Measurements from ENCODE around the gene HELZ. TPM values are rescaled to one million over a fixed set of nuclear protein-coding genes. Genes with fewer than 3 reads are reported as not detected.

The HELZ gene
- total RNA-seq, 1 donor from 2014 or later = 63.5 TPM

DNA sequence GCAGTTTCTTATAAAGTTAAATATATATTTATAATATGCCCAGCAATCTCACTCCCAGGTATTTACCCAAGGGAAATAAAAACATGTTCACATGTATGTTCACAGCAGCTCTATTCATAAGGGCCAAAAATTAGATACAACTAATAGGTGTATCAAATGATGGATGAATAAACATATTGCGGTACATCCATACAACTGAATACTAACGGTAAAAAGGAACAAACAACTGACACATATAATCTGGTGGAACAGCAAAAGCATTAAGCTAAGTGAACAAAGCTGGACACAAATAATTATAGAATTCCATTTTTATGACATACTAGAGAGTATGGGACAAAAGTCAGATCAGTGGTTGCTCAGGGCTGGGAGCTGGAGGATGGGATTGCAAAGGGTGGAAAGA, 125.9 kb downstream of the HELZ start:
- TF ChIP-seq, protein P1, sequence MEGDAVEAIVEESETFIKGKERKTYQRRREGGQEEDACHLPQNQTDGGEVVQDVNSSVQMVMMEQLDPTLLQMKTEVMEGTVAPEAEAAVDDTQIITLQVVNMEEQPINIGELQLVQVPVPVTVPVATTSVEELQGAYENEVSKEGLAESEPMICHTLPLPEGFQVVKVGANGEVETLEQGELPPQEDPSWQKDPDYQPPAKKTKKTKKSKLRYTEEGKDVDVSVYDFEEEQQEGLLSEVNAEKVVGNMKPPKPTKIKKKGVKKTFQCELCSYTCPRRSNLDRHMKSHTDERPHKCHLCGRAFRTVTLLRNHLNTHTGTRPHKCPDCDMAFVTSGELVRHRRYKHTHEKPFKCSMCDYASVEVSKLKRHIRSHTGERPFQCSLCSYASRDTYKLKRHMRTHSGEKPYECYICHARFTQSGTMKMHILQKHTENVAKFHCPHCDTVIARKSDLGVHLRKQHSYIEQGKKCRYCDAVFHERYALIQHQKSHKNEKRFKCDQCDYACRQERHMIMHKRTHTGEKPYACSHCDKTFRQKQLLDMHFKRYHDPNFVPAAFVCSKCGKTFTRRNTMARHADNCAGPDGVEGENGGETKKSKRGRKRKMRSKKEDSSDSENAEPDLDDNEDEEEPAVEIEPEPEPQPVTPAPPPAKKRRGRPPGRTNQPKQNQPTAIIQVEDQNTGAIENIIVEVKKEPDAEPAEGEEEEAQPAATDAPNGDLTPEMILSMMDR (IDR thresholded peaks at IDR 0.05) = no peak
- H3K36me3 Mint-ChIP-seq (ENCODE audit: unreplicated experiment) = peaks cover 59% of the 10 kb centered on the region
- H3K4me1 Mint-ChIP-seq (ENCODE audit: unreplicated experiment) = peaks cover 21% of the 10 kb centered on the region
- peaks cover 27% of the 10 kb centered on the region for H3K9me3 Mint-ChIP-seq (ENCODE audit: unreplicated experiment)
- H3K27ac Mint-ChIP-seq (ENCODE audit: unreplicated experiment) = no peak overlapping the region
- H3K27me3 Mint-ChIP-seq (ENCODE audit: unreplicated experiment) = no peaks in the 10 kb centered on the region
- H3K4me3 Mint-ChIP-seq (ENCODE audit: unreplicated experiment) = no peak overlapping the region
- DNase-seq (ENCODE audit: extremely low spot score, unreplicated experiment) = no peak

DNA sequence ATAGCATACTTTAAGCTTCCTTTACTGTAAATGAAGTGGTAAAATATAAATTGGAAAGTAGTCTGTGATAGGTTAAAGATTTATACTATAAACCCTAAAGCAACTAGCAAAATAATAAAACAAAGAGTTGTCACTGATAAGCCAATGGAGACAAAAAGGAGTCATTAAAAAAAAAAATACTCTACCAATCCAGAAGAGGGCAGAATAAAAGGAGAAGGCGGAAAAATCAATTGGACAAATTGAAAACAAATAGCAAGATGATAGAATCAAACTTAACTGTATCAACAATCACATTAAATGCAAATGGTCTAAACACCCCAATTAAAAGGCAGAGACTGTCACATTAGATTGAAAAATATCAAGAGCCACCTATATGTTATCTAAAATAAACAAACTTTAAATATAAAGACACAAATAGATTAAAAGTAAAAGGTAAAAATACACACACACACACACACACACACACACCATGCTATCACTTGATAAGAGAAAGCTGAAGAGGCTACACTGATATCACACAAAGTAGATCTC, 128.9 kb downstream of the HELZ start:
- H3K27me3 Mint-ChIP-seq (ENCODE audit: unreplicated experiment) = no peaks in the 10 kb centered on the region
- peaks cover 27% of the 10 kb centered on the region for H3K9me3 Mint-ChIP-seq (ENCODE audit: unreplicated experiment)
- TF ChIP-seq, protein P1 (IDR thresholded peaks at IDR 0.05) = no peak
- DNase-seq (ENCODE audit: extremely low spot score, unreplicated experiment) = no peak
- no peak overlapping the region for H3K4me3 Mint-ChIP-seq (ENCODE audit: unreplicated experiment)
- H3K4me1 Mint-ChIP-seq (ENCODE audit: unreplicated experiment) = peaks cover 21% of the 10 kb centered on the region
- H3K36me3 Mint-ChIP-seq (ENCODE audit: unreplicated experiment) = peaks cover 76% of the 10 kb centered on the region
- peak overlapping the region; percentile 58 for H3K27ac Mint-ChIP-seq (ENCODE audit: unreplicated experiment)

DNA sequence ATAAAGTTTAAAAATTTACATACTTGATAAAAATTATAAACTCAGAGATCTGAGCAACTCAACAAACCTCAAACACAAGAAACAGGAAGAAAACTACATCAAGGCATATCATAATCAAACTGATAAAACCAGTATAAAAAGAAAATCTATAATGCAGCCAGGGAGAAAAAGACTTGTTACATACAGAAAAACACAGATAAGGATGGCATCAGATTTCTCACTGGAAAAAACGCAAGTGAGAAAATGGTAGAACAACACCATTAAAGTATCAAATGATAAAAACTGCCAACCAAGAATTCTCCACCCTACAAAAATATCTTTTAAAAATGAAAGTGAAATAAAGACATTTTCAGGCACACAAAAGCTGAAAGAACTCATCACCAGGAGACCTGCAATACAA, 129.6 kb downstream of the HELZ start:
- DNase-seq (ENCODE audit: extremely low spot score, unreplicated experiment) = no peak
- H3K4me3 Mint-ChIP-seq (ENCODE audit: unreplicated experiment) = no peak overlapping the region
- H3K36me3 Mint-ChIP-seq (ENCODE audit: unreplicated experiment) = peaks cover 76% of the 10 kb centered on the region
- H3K4me1 Mint-ChIP-seq (ENCODE audit: unreplicated experiment) = peaks cover 24% of the 10 kb centered on the region
- H3K27ac Mint-ChIP-seq (ENCODE audit: unreplicated experiment) = peak overlapping the region; percentile 58
- H3K27me3 Mint-ChIP-seq (ENCODE audit: unreplicated experiment) = no peaks in the 10 kb centered on the region
- H3K9me3 Mint-ChIP-seq (ENCODE audit: unreplicated experiment) = peaks cover 27% of the 10 kb centered on the region
- TF ChIP-seq, protein P1 (IDR thresholded peaks at IDR 0.05) = no peak

DNA sequence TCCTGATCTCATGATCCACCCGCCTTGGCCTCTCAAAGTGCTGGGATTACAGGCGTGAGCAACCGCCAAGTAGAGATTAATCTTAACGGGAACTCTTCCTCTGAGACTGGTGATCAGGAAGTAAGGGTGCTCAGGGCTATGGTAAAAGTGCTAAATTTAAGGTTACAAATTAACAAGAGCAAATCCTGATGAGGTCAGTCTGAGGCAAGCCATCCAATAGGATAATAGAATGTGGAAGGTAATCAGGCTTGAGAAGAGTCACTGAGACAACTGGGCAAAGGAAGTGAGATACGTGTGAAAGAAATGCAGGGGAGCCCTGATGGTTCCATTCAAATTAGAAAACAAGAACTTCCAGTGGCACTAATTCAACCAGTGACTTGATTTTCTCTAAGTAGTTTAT, 131.5 kb downstream of the HELZ start:
- Mint-ChIP-seq H3K27ac (ENCODE audit: unreplicated experiment) (no peak overlapping the region), H3K27me3 (ENCODE audit: unreplicated experiment) (no peaks in the 10 kb centered on the region), H3K4me1 (ENCODE audit: unreplicated experiment) (peaks cover 19% of the 10 kb centered on the region), H3K9me3 (ENCODE audit: unreplicated experiment) (peaks cover 27% of the 10 kb centered on the region), H3K36me3 (ENCODE audit: unreplicated experiment) (peaks cover 72% of the 10 kb centered on the region), H3K4me3 (ENCODE audit: unreplicated experiment) (no peak overlapping the region)
- DNase-seq (ENCODE audit: extremely low spot score, unreplicated experiment) = no peak
- TF ChIP-seq, protein P1 (IDR thresholded peaks at IDR 0.05) = no peak

DNA sequence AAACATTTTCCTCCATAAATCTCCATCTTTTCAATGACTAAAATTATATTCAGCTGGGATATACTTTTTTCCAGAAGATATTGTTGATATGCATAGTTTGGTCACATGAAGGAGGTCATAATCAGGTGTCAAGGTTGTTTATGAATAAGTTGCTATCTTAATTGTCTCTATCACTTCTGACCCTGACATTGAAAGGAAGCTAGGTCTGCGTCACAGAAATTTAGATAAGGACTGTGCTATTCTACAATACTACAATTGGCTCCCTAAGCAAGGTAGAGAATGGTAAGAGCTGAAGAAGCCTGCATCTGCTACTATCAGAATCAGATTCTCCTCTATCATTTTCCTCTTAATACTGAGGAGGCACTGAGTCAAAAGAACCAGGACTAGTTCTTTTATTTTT, 133.2 kb downstream of the HELZ start:
- TF ChIP-seq, protein P1 (IDR thresholded peaks at IDR 0.05) = no peak
- Mint-ChIP-seq H3K4me3 (ENCODE audit: unreplicated experiment) (no peak overlapping the region), H3K9me3 (ENCODE audit: unreplicated experiment) (peaks cover 19% of the 10 kb centered on the region), H3K27ac (ENCODE audit: unreplicated experiment) (no peak overlapping the region), H3K4me1 (ENCODE audit: unreplicated experiment) (peaks cover 24% of the 10 kb centered on the region), H3K27me3 (ENCODE audit: unreplicated experiment) (no peaks in the 10 kb centered on the region), H3K36me3 (ENCODE audit: unreplicated experiment) (peaks cover 74% of the 10 kb centered on the region)
- DNase-seq (ENCODE audit: extremely low spot score, unreplicated experiment) = no peak

Data from osteocyte (in vitro differentiated cells).